AG09319 (cell line): ENCODE data around the gene OTOG.

Source experiments
- DNase-seq: peaks from one replicate; pipeline ENCODE4 v3.0.0-alpha.2; 2010; ENCODE audit warnings: low read depth; ENCODE audit errors: extremely low read depth
- CTCF ChIP-seq: IDR thresholded peaks from 2 replicates; pipeline ENCODE4 v1.5.1; 2011; ENCODE audit warnings: low read depth, mild to moderate bottlenecking, inconsistent platforms, low read length, moderate library complexity

Gene OTOG

GRCh38 chr11:17519061-17519885, 27.8 kb upstream of the OTOG start:
- DNase-seq = no peak
- no peak for TF ChIP-seq CTCF

GRCh38 chr11:17521106-17521900, 25.8 kb upstream of the OTOG start:
- TF ChIP-seq CTCF = no peak
- DNase-seq = no peak

- TF ChIP-seq CTCF = no peak
- no peak for DNase-seq
Observed at GRCh38 chr11:17522655-17523054, 24.4 kb upstream of the OTOG start.

- no peak for DNase-seq
- TF ChIP-seq CTCF = no peak
Observed at GRCh38 chr11:17524221-17524620, 22.8 kb upstream of the OTOG start.

- no peak for DNase-seq
- TF ChIP-seq CTCF = no peak
Observed at GRCh38 chr11:17525570-17525969, 21.5 kb upstream of the OTOG start.

GRCh38 chr11:17526326-17526725, 20.7 kb upstream of the OTOG start:
- no peak for TF ChIP-seq CTCF
- no peak for DNase-seq
